Ascending aorta (tissue), 2 donors: ENCODE results near the gene SELENOO. TPM values are rescaled to one million over a fixed set of nuclear protein-coding genes. Genes with fewer than 3 reads are reported as not detected.

Experiments used
- DNase-seq, 2 donors: peaks; one replicate each; pipeline ENCODE4 v3.0.0-alpha.2; 2019; ENCODE audit warnings: low spot score in 2 of 2
- H3K27ac ChIP-seq, 2 donors: fragments of 200-600 bp; sonication (generic); one replicate each; pipeline ENCODE4 v1.5.1; 2016 to 2017; ENCODE audit warnings: mild to moderate bottlenecking in 1 of 2
- H3K27me3 ChIP-seq: fragments of 200-600 bp; sonication (generic); one replicate; pipeline ENCODE4 v1.5.1; 2017
- H3K36me3 ChIP-seq, 2 donors: fragments of 200-600 bp; sonication (generic); one replicate each; pipeline ENCODE4 v1.5.1; 2016
- H3K4me1 ChIP-seq, 2 donors: fragments of 200-600 bp; sonication (generic); one replicate each; pipeline ENCODE4 v1.5.1; 2016 to 2017; ENCODE audit warnings: mild to moderate bottlenecking in 1 of 2
- H3K4me3 ChIP-seq, 2 donors: fragments of 200-600 bp; sonication (generic); one replicate each; pipeline ENCODE4 v1.5.1; 2016 to 2017; ENCODE audit warnings: mild to moderate bottlenecking in 1 of 2
- H3K9me3 ChIP-seq, 2 donors: fragments of 200-600 bp; sonication (generic); one replicate each; pipeline ENCODE4 v1.5.1; 2016
- intact Hi-C: fragments of 100-400 bp; cut with DNase I; formaldehyde crosslinking; loops from one replicate; pipeline ENCODE4 v1.15.1; 2023
- total RNA-seq: library from RNA; depleted of rRNA; stranded (reverse); fragments of >200 nt; gene quantifications from one replicate; pipeline ENCODE4 v1.1.0, GENCODE V29; 2016
- TF ChIP-seq, protein P1 (sequence below), 3 experiments: fragments of 200-600 bp in 2 of 3; fragments of 450-650 bp in 1 of 3; sonication (generic) in 2 of 3; IDR thresholded peaks; one replicate each; pipeline ENCODE4 v1.5.1; 2016 to 2019; ENCODE audit warnings: antibody characterized with exemption in 3 of 3, mild to moderate bottlenecking in 1 of 3, moderate library complexity in 1 of 3

The SELENOO gene
- total RNA-seq, 1 donor from 2014 or later: 41.7 TPM

DNA sequence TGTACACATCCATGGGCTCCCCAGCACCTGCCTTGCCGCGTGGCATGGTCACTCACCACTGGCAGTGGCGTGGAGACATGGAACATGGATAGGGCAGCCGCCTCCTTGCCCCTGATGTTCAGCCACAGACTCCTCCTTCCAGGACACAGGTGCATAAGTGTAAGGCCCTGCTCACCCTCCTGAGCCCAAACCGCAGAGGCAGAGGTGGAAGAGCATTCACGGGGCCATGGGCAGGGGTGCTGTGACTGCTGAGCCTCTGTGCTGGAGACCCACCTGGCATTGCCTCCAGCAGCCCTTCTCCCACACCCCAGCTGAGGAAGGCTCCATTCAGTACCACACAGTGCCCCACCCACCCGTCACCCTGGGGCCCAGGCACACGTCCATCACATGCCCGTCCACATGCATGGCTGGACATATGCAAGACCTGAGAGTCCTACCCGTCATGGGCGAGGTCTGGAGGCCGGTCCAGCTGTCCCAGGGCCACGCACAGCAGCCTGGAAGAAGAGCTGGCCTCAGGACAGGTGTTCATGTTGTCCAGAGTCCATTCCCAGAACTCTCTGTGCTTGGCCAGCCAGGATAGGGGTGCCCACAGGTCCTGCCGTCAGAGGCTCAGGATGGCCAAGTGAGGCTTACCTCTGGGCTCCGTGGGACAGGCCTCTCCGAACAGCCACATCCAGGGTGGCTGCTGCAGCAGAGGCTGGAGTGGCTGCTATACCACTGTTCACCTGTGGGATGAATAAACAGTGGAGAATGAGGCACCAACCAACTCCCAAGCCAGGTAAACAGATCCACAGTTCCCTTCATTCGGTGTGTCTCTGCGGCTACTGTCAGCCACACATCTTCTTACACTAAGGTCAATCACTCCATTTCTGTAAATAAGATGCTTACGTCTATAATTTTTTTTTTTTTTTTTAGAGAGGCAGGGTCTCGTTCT is 45.7 kb downstream of the SELENOO start:
- H3K9me3 ChIP-seq: no peaks in the 10 kb centered on the region
- no peak overlapping the region for H3K27ac ChIP-seq
- H3K27me3 ChIP-seq: no peaks in the 10 kb centered on the region
- no peak for DNase-seq
- peaks cover 0 to 14% of the 10 kb centered on the region in 2 donors for H3K36me3 ChIP-seq
- TF ChIP-seq, protein P1, sequence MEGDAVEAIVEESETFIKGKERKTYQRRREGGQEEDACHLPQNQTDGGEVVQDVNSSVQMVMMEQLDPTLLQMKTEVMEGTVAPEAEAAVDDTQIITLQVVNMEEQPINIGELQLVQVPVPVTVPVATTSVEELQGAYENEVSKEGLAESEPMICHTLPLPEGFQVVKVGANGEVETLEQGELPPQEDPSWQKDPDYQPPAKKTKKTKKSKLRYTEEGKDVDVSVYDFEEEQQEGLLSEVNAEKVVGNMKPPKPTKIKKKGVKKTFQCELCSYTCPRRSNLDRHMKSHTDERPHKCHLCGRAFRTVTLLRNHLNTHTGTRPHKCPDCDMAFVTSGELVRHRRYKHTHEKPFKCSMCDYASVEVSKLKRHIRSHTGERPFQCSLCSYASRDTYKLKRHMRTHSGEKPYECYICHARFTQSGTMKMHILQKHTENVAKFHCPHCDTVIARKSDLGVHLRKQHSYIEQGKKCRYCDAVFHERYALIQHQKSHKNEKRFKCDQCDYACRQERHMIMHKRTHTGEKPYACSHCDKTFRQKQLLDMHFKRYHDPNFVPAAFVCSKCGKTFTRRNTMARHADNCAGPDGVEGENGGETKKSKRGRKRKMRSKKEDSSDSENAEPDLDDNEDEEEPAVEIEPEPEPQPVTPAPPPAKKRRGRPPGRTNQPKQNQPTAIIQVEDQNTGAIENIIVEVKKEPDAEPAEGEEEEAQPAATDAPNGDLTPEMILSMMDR (IDR thresholded peaks at IDR 0.05): no peak
- H3K4me1 ChIP-seq: peaks cover 24 to 46% of the 10 kb centered on the region in 2 donors
- intact Hi-C loops: no loop called here
- peak overlapping the region in 1 of 2 donors; percentile 91 for H3K4me3 ChIP-seq

GRCh38 chr22:50247748-50248147 is 46.9 kb downstream of the SELENOO start:
- no peak for DNase-seq
- H3K27ac ChIP-seq: no peak overlapping the region
- intact Hi-C loops: no loop called here
- peaks cover 0 to 14% of the 10 kb centered on the region in 2 donors for H3K36me3 ChIP-seq
- H3K4me3 ChIP-seq: no peak overlapping the region
- no peaks in the 10 kb centered on the region for H3K27me3 ChIP-seq
- TF ChIP-seq, protein P1 (IDR thresholded peaks at IDR 0.05): no peak
- H3K9me3 ChIP-seq: no peaks in the 10 kb centered on the region
- peaks cover 22 to 36% of the 10 kb centered on the region in 2 donors for H3K4me1 ChIP-seq

GRCh38 chr22:50248196-50249081 is 47.6 kb downstream of the SELENOO start:
- Histone ChIP-seq H3K4me3 (no peak overlapping the region), H3K36me3 (peaks cover 0 to 14% of the 10 kb centered on the region in 2 donors), H3K4me1 (peaks cover 16 to 30% of the 10 kb centered on the region in 2 donors), H3K9me3 (no peaks in the 10 kb centered on the region), H3K27ac (no peak overlapping the region), H3K27me3 (no peaks in the 10 kb centered on the region)
- TF ChIP-seq, protein P1 (IDR thresholded peaks at IDR 0.05): no peak
- intact Hi-C loops: no loop called here
- no peak for DNase-seq

- Histone ChIP-seq H3K4me1 (peaks cover 16 to 27% of the 10 kb centered on the region in 2 donors), H3K27ac (no peak overlapping the region), H3K36me3 (peaks cover 0 to 14% of the 10 kb centered on the region in 2 donors), H3K9me3 (no peaks in the 10 kb centered on the region), H3K4me3 (peak overlapping the region in 1 of 2 donors; percentile 82), H3K27me3 (no peaks in the 10 kb centered on the region)
- intact Hi-C loops: no loop called here
- no peak for DNase-seq
- TF ChIP-seq, protein P1 (IDR thresholded peaks at IDR 0.05): no peak
Observed at GRCh38 chr22:50249341-50250248, 48.8 kb downstream of the SELENOO start.

GRCh38 chr22:50250249-50250554 is 49.4 kb downstream of the SELENOO start:
- Histone ChIP-seq H3K4me1 (peaks cover 16 to 27% of the 10 kb centered on the region in 2 donors), H3K27ac (peak overlapping the region in 1 of 2 donors; percentile 66), H3K9me3 (no peaks in the 10 kb centered on the region), H3K4me3 (peak overlapping the region; percentile 57 to 82), H3K36me3 (peaks cover 0 to 14% of the 10 kb centered on the region in 2 donors), H3K27me3 (no peaks in the 10 kb centered on the region)
- TF ChIP-seq, protein P1 (IDR thresholded peaks at IDR 0.05): no peak
- no peak for DNase-seq
- intact Hi-C loops: no loop called here
